Bronchial epithelial cell (primary cell): ENCODE results near the gene SRPK2. TPM values are rescaled to one million over a fixed set of nuclear protein-coding genes. Genes with fewer than 3 reads are reported as not detected.

ENCODE experiments used
- DNase-seq: peaks from one replicate; pipeline ENCODE4 v3.0.0-alpha.2; 2010; ENCODE audit warnings: low read depth
- FAIRE-seq: peaks from 2 replicates; lab custom pipeline; 2011; peaks lifted over from hg19 to GRCh38; lab: Jason Lieb, UNC
- H3K27me3 ChIP-seq: 2 replicates; pipeline ENCODE4 v1.5.1; 2011; ENCODE audit warnings: low read length; ENCODE audit not compliant: control insufficient read depth, insufficient read depth
- H3K36me3 ChIP-seq: 2 replicates; pipeline ENCODE4 v1.5.1; 2011; ENCODE audit warnings: low read length; ENCODE audit not compliant: control insufficient read depth, insufficient read depth
- H3K4me3 ChIP-seq: 2 replicates; pipeline ENCODE4 v1.5.1; 2011; ENCODE audit warnings: mild to moderate bottlenecking, low read depth, low read length, control low read depth
- total RNA-seq: library from RNA; depleted of rRNA; stranded (reverse); fragments of >200 nt; gene quantifications from 2 replicates; pipeline ENCODE4 v1.2.1, GENCODE V29; 2014
- TF ChIP-seq, protein P1 (sequence below): IDR thresholded peaks from 2 replicates; pipeline ENCODE4 v1.5.1; 2011; ENCODE audit warnings: mild to moderate bottlenecking, moderate library complexity, low read length, control low read depth, inconsistent platforms; ENCODE audit not compliant: insufficient read depth, severe bottlenecking

SRPK2 gene
- total RNA-seq, 1 donor from 2014 or later: 43.4 TPM

DNA sequence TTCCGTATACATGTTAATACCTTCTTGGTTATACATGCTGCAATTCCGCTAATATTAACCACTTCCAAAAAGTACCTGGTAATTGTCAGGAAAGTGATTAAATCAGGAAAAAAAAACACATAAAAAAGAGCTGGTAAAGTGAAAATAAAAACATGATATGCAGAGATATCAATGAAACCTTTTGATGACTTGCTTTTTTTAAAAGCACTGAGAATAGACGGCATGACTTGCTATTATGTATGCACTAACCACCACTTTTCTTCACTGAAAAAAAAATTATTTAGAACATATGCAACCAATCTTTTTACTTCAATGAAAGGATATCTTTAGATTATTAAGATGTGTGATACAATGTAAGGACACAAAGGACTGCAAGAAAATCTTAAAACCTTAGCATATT is 211.7 kb downstream of the SRPK2 start:
- no peaks in the 10 kb centered on the region for H3K36me3 ChIP-seq
- FAIRE-seq: no peak

DNA sequence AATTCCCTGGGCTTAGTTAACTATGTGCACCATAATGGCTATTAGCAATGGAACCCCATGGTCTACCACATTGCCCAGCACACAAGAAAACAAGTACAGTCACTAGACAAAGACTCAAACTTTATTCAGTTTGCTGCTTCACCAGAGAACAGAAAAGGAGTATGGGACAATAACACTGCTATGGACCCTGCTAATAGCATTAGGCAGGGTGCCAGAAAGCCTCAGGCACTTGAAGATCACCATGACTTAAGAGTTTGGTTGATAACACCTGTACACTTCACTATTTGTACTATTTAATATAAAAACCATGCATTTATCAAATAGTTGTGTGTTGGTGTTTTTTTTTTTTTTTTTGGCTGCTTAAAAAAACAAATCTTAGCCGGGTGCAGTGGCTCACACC is 215.1 kb downstream of the SRPK2 start:
- FAIRE-seq (no peak), DNase-seq (no peak)
- H3K4me3 ChIP-seq: no peak overlapping the region
- H3K36me3 ChIP-seq: peaks cover 3% of the 10 kb centered on the region
- H3K27me3 ChIP-seq: no peaks in the 10 kb centered on the region
- TF ChIP-seq, protein P1, sequence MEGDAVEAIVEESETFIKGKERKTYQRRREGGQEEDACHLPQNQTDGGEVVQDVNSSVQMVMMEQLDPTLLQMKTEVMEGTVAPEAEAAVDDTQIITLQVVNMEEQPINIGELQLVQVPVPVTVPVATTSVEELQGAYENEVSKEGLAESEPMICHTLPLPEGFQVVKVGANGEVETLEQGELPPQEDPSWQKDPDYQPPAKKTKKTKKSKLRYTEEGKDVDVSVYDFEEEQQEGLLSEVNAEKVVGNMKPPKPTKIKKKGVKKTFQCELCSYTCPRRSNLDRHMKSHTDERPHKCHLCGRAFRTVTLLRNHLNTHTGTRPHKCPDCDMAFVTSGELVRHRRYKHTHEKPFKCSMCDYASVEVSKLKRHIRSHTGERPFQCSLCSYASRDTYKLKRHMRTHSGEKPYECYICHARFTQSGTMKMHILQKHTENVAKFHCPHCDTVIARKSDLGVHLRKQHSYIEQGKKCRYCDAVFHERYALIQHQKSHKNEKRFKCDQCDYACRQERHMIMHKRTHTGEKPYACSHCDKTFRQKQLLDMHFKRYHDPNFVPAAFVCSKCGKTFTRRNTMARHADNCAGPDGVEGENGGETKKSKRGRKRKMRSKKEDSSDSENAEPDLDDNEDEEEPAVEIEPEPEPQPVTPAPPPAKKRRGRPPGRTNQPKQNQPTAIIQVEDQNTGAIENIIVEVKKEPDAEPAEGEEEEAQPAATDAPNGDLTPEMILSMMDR: no peak

More for the DNA sequence above, 211.7 kb downstream of the SRPK2 start:
- no peak for DNase-seq
- TF ChIP-seq, protein P1: no peak
- Histone ChIP-seq H3K27me3 (no peaks in the 10 kb centered on the region), H3K4me3 (no peak overlapping the region)

DNA sequence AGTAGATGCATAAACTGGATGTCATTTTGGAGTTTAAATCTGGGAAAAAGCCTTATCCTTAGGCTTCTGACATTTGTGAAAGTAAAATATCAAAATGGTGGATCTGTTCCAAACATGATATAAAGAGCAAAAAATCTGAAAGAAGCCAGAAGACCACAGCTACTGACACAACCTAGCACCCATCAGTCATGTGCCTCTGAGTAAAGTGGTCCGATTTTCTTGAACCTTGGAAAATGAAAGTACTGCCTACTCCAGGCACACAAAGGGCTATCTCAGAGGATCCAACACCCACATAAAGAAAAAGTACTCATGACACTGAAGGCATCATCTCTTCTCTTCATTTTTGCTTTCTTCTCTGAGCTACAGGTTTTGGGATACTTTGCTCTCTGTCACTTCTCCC is 224.0 kb downstream of the SRPK2 start:
- FAIRE-seq: no peak
- H3K36me3 ChIP-seq: peaks cover 12% of the 10 kb centered on the region

DNA sequence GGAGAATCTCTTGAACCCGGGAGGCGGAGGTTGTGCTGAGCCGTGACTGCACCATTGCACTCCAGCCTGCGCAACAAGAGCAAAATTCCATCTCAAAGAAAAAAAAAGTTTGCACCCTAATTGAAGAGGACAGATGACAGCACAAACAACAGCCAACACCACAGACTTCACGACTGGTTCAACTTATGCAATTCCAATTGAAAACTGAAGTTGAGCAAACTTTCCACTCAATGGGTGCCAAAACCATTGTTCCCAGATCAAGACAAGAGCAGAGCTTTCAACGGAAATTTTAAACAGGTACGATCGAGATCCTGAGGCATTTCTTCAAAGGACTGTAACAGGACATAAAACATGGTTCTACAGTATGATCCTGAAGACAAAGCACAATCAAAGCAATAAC is 225.0 kb downstream of the SRPK2 start:
- Histone ChIP-seq H3K4me3 (no peak overlapping the region), H3K36me3 (peaks cover 9% of the 10 kb centered on the region), H3K27me3 (no peaks in the 10 kb centered on the region)
- DNase-seq: no peak
- FAIRE-seq: peak; percentile 23
- TF ChIP-seq, protein P1: no peak

More for the DNA sequence above, 224.0 kb downstream of the SRPK2 start:
- Histone ChIP-seq H3K27me3 (no peaks in the 10 kb centered on the region), H3K4me3 (no peak overlapping the region)
- TF ChIP-seq, protein P1: no peak
- no peak for DNase-seq

DNA sequence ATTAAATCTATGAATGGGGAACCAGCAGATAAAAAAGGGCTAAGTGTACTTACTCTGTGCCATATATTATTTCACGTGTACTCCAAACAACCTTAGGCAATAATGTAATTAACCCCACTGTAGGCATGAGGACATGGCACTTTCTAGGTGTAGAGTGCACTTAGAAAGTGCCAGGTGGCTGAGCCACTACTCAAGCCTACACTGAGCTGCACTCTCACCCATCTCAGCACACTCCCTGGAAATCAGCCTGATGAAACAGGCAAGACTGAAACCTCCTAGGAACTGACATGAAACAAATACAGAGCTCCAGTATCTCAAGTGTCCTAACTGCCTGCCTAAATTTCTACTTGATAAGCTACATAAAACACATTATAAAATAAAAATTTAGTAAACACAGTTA is 227.4 kb downstream of the SRPK2 start:
- peaks cover 5% of the 10 kb centered on the region for H3K36me3 ChIP-seq
- H3K4me3 ChIP-seq: no peak overlapping the region
- H3K27me3 ChIP-seq: no peaks in the 10 kb centered on the region
- no peak for FAIRE-seq
- TF ChIP-seq, protein P1: no peak
- DNase-seq: no peak

DNA sequence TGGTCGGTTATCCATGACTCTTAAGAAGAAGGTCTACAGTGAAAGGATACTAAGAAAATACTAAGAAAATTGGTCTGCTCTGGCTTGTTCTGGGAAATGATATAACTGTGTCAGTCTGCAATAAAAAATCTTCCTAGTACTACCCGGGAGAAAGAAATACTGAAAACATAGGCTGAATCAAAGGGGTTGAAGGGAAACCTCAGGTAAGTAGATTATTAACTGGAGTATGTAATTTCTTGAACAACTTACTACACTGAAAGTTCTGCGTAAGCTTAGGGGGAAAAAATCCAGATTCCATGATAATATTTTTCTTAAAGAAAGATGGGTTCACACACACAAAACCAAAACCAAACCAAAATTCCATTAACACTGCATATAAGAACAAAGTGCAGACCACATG is 231.4 kb downstream of the SRPK2 start:
- Histone ChIP-seq H3K36me3 (peaks cover 9% of the 10 kb centered on the region), H3K27me3 (no peaks in the 10 kb centered on the region), H3K4me3 (no peak overlapping the region)
- DNase-seq (no peak), FAIRE-seq (no peak)
- TF ChIP-seq, protein P1: no peak
